NCI-H526 (cell line): ENCODE measurements around the gene CD83.

Source experiments
- DNase-seq, 2 experiments: peaks; one replicate each; lab custom pipeline; 2025; lab: John Stamatoyannopoulos, UW

CD83 gene

DNA sequence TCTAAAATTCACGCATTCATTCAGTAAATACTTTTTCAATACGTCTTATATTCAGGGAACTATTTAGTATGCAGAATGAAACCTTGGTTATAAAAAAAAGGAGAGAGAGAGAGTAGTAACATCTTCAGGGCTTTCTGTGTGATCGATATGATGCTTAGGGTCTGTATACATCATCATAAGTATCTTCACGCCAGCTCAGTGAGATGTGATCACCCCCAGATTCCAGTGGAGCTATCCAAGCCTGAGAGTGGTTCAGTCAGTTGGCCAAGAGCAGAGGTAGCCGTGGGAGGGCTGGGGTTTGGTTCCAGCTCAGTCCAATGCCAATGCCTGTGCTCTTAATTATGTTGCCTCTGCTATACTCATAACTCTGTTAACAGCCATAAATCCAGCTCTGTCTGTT lies 8.6 kb downstream of the CD83 start:
- DNase-seq, result no peak

DNA sequence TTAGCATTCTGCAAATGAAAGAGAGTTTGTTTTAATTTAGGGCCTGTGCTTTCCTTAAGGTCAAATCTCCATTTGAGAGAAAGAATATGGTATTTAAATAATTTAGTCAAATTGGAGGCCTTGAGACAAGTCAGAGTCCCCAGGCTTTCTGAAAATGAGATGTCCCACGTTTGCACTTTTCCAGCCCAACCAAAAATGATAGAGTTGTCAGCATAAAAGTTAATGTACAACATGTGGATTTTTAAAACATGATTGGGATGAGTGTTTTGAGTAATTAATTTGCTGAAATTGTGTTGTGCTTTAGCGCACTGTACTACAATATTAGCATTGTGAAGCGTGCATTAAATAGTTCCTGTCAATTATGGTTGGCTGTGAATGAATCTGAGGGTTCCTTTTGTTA lies 10.0 kb downstream of the CD83 start:
- DNase-seq, result peak; percentile 40 to 54

DNA sequence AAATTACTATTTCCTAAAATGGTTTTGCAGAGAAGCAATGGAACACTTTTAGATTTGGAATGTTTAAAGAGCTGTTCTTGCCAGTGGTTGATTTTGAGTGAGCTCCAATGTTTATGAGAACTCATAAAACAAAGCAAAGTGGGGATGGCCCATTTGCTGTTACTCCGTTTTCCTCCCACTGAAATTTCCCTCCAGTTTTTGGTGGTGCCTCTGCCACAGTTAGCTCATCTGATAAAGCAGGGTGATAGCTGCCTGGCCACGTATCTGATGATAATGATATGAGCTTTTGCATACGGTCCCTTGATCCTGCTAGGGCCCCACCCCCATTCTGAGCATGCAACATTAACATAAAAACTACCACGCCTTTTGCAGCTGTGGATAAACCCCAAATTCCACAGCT lies 10.4 kb downstream of the CD83 start:
- peak; percentile 84 to 92 for DNase-seq

DNA sequence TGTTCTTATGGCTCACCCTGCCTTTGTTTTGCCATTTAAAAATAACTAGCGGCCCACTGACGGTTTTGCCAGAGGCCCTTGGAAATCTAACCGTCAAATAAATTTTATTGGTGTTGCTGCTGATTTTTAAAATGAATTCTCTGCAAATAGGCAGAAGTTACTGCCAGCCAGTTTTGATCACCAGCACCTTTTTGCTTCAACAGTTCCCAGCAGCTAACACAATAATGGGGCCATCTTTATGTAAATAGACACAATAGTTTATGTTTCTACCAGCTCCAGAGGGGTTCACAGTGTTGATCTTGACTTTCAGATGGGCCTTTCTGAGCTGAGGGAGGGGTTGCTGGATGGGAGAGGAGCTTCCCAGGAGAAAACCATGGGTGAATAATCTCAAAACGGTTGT lies 11.2 kb downstream of the CD83 start:
- DNase-seq, result peak; percentile 70 to 78

DNA sequence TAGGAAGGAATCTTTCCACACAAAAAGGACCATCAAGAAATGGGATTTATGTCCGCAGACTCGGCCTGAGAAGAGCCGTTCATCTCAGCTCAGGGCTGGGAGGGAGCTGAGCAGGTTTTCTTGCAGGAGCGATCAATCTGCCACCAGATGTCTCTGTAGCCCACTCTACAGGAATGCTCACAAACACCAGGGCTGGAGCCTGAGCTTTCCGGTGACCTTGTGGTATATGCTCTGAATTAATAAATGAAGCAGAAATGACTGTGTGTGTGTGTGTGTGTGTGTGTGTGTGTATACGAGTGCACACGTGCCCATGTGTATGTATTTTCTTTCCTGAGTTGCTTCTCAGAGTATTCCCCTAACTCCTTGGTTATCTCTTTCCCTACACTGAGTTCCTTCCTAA lies 12.0 kb downstream of the CD83 start:
- DNase-seq, result peak; percentile 77 to 93

DNA sequence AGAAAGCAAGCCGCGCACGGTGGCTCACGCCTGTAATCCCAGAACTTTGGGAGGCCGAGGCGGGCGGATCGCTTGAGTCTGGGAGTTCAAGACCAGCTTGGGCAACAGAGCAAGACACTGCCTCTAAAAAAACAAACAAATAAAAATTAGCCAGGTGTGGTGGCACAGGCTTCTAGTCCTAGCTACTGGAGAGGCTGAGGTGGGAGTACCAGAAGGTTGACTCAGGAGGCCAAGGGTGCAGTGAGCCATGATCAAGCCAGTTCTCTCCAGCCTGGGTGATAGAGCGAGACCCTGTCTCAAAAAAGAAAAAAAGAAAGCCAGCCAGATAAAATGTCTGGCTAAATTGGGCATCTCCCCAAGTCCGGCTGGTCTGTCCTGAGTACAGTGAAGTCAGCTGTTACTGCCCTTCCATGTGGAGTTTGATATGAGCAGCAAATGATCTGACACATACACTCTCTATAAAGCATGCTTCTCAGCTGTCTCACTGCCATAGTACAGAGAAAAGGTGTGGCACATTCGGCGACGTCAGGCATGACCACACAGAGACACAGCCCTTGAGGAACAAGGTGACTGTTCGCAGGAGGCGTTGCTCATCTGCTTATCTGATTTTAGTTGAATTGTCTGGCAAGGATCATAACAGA lies 13.0 kb downstream of the CD83 start:
- no peak for DNase-seq

DNA sequence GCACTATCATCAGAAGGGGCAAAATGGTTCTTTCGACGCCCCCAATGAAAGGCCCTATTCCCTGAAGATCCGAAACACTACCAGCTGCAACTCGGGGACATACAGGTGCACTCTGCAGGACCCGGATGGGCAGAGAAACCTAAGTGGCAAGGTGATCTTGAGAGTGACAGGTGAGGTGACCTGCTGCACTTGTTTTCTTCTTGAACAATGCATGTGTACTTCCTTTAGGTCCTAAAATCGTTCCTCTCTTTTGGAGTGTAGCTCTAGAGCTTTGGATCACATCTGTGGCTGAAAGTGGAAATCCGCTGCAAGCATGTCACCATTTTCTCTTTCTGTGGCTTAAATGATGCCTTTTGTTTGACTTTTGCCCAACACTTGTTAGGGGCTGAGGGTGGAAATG lies 14.0 kb downstream of the CD83 start:
- DNase-seq, result no peak

DNA sequence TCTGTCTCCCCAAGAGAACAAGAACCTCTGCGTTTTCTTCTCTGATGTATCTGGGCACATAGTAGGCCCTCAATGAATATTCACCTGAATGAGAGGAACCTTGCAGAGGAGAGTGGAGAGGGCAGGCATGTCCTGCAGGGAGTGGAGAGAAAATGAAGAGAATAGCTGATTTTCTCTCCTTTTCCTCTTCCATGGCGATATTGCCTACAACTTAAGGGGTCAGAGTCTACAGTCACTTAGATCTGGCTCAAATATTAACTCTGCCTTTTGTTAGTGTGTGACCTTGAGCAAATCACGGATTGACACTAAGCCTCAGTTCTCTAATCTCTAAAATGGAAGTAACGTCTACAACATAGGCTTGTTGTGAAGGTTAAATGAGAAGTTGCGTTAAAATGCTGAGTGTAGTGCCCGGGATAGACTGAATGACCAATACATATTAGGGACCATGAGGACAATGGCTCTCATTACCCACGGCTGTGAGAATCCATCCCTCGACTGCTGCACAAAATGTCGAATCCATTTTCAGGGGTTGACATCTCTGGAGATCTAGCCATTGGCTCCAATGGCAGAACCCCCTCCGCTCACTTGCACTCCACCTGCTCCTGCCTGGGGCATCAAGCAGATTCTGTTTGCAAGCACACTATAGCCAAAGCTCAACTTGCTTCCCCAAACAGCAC lies 14.8 kb downstream of the CD83 start:
- no peak for DNase-seq

DNA sequence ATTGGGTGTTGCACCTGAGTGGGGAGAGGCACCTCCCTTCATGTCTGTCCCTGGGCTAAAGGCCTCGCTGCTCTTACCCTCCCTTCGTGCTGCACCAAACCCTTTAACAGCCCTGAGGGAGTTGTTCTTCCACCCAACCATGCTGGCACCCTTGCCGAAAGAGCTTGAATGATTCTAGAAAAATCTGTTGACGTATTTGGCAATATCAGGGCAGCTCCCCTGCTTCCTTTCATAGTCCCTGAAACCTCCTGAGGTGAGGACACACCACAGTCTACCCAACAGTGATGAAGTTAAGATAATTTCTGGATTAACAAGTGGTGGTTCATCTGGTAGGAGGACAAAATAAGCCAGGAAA lies 15.3 kb downstream of the CD83 start:
- DNase-seq, result no peak

DNA sequence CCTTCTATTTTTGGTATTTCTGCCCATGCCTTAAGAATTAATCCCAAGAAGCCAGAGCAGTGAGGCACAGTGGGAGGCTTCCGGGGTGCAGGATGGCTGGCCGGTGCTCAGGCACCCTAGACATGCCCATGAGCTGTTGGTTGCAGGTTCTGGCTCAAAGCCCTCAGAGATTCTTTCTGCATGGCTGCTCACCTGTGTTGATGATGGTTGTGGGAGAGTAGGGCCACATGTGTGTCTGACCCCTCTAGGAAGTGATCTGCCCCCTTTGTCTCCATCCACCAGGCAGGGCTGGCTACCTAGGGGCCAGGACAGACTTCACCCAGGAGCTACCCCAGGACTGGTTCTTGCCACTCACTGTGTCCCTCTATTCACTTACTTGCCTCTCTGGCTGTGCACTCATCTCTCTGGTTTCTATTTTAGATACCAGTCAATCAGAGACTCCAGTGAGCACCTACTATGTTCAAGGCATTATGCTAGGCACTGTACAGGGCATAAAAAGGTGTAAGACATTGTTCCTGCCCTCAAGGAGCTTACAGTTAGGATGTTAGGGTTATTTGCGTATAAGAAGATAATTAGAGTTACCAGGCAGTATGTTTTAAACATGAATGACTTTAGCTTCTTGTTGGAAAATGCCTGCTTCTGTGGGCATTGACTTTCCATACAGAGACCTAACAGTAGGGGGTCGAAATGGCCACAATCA lies 16.8 kb downstream of the CD83 start:
- DNase-seq, result no peak

DNA sequence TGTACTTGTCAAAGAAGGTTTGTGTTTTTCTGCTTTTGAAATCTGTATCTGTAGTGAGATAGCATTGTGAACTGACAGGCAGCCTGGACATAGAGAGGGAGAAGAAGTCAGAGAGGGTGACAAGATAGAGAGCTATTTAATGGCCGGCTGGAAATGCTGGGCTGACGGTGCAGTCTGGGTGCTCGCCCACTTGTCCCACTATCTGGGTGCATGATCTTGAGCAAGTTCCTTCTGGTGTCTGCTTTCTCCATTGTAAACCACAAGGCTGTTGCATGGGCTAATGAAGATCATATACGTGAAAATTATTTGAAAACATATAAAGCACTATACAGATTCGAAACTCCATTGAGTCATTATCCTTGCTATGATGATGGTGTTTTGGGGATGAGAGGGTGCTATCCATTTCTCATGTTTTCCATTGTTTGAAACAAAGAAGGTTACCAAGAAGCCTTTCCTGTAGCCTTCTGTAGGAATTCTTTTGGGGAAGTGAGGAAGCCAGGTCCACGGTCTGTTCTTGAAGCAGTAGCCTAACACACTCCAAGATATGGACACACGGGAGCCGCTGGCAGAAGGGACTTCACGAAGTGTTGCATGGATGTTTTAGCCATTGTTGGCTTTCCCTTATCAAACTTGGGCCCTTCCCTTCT lies 18.4 kb downstream of the CD83 start:
- no peak for DNase-seq

DNA sequence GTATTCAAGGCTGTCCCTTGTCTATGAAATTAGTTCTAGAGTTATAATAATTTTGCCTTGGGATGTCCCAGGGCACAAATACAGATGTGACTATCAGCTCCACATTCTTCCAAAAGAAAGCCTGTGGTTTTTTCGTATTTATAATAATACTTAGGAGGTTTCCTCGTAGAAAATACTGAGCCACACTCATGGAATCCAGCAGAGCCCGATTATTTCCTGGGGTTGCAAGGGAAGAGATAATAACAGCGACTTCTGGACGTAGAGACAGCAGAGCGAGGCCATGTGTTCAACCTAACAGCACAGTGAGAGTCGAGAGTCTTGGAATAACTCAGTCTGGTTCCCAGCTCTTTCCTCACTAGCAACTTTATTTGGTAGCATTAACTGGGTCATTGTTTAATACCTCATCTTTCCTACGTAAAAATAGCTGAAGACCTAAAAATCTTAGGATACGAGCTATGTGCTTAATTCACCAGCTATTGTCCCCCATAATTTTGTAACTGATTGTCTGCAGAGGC lies 21.2 kb downstream of the CD83 start:
- no peak for DNase-seq

DNA sequence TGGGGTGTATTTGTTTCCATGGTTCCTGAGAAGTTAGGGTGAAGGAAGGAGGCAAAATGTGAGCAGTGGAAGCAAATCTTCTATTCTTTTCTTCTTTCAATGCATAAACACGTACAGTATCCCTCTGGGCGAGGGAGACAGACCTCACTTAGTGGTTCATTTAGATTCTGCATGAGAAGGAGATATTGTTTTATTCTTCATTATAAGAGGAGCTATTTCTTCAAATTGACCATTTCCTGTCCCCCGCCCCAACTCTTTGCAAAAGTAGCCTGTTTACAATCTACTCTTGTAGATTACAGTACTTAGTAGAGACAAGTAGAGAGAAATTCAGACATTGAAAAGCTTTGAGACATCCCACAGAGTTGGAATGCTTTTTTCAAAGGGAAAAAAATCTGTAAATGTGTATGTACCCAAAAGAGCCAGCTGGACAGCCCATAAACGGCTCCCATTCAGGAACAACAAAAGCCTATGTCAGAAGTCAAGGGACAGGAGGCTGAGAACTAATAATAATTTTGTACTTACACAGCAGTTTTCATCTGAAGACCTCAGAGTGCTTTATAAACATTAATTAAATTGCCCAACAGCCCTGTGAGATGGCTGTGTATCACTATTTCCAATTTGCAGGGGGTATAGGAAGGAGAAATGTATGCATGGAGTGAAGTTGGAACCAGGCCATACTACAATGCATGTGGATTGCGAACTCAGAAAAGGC lies 23.9 kb downstream of the CD83 start:
- DNase-seq, result no peak

DNA sequence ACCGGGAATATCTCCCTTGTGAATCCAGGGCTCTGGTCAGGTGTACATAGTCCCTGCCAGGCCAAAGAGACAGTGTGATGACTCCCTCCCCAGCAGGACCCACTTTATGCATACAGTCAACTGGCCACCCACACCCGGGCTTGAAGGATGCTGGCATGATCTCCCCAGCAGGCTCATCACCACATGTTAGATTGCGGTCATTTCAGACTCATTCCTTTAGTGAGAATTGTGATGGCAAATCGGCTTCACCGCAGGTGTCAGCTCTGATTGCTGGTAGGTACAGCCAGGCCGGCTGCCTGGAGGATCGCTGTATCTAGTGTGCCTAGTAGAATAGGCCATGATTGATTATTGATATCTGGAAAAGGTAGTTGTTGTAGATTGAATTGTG lies 24.5 kb downstream of the CD83 start:
- DNase-seq, result no peak

DNA sequence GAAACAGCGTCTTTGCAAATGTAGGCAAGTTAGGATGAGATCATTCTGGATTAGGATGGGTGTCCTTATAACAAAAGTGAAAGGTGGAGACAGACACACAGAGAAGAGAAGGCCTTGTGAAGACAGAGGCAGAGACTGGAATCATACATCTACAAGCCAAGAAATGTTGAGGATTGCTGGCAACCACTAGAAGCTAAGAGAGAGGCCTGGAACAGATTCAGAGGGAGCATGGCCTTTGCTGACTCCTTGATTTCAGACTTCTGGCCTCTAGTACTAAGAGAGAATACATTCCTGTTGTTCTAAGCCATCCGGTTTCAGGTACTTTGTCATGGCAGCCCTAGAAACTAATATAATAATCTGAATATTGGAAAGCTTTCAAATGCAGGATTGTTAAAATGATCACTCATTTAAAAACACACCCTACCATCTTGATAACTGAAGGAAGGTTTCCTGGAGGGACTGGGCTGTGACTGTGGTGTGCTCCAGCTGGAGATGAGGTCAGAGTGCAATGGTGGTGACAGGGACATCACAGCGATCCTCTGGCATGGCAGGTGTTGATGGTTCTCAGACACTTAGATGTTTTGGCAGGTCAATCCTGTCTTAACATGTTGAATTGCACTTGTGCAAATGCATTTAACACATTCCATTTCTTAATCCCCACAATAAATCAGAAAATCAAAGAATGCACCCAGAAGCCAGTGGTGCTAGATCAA lies 25.1 kb downstream of the CD83 start:
- DNase-seq, result no peak

DNA sequence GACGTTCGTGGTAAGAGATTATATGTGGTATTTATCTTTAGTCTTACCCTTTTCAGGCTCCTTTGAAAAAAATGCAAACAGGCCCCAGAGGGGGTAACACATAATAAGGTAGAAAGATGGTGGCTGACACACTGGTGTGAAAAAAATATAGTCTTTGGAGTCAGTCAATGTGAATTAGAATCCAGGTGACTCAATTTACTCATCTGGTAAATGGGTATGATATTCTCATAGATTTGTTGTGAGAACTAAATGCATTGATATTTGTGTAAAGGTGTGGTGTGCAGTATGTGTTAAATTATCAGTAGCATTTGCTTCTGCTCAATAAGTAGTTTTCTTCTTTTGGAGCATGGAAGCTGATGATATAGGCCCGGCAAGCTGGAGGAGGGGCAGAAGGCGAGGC lies 25.7 kb downstream of the CD83 start:
- DNase-seq, result no peak

DNA sequence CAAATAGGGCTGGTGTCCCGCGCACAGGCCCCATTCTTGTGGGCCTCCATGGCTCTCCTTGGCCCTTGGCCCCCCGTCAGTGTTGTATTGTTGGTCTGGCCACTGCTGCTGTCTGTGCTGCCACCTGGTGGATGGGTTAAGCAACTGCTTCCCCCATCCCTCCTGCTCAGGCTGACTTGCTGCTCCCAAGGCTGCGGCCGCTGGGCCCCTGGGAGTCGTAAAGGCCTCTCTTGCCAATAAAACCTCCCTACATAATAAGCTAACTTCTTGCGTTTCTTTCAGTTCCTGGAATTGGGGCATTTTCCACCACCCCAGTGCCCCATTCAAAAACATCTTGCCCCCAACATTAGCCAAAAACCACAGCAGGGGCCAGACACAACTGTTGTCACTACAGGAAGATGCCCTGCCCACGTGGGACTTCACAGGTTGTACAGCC lies 27.1 kb downstream of the CD83 start:
- peak; percentile 79 to 93 for DNase-seq

DNA sequence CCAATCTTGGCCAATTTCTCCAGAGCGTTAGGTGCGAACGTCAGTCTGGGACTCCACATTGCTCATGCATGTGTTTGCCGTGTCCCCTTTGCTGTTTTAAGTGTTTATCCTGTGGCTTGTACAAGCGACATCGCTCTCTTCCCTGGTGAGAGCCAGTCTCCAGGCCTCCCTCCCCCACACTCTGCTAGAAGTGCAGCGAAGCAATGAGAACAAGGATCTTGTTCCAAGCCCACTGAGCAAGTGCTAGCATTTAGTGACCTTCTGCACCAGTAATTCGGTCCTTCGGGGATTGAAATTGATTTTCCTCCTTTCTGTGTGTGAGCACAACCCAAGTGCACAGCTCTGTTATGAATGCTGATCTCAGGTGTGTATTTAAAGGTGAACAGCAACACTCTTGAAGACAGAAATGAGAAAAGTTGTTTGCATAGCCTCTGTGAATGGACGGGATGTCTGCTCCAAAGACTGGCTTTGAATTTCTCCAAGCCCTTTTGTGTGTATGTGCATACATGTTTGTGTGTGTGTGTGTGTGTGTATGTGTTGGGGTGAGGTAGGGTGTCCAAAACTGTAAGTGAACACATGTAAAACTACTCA lies 29.0 kb downstream of the CD83 start:
- DNase-seq, result peak in 1 of 2 experiments; percentile 36

DNA sequence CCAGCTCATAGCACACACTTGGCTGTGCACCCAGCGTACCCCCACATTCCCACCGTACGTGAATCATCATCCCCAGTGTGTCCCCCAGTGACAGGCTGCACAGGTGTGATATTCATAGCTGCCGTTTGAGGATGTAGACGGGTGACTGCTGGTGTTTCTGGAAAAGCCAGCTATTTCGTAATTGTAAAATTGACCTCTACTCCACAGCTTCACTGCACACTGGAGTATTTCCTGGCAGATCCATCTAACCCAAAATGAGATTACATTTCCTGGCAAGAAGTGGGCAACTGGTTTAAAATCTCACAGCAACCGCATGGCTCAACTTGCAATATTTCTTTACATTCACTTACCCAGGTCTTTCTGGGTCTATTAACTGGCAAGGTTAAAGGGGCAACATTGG lies 30.3 kb downstream of the CD83 start:
- no peak for DNase-seq

DNA sequence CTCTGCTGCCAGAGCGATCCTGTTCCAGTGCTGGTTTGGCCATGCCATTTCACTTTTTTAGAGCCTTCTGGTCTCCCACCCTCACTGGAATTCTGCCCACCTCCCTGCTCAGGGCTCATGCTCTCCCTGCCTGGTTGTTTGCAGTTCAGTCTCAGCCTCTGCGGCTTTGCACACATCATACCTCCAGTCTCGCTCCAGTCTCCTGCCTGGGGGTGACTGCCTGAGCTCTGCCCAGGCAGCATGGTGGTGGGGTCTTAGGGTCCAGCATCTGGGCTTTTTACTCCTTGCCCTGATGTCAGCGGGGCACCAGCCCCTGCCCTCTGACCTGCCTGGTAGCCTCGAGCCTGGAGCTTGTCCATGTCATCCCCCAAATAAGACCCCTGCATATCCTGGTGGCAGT lies 30.9 kb downstream of the CD83 start:
- DNase-seq, result no peak
